GM21529 (cell line): ENCODE results near the gene USF1.
"Not testable (repeated sequence)": the region's sequence is repeated elsewhere in the genome, so short reads cannot be mapped to it uniquely, and the experiment has no call there.

Experiments used
- ATAC-seq: cut with Tn5 transposase; IDR thresholded peaks from one replicate; pipeline ENCODE4 v1.9.1; 2021; ENCODE audit not compliant: unreplicated experiment

USF1 gene

DNA sequence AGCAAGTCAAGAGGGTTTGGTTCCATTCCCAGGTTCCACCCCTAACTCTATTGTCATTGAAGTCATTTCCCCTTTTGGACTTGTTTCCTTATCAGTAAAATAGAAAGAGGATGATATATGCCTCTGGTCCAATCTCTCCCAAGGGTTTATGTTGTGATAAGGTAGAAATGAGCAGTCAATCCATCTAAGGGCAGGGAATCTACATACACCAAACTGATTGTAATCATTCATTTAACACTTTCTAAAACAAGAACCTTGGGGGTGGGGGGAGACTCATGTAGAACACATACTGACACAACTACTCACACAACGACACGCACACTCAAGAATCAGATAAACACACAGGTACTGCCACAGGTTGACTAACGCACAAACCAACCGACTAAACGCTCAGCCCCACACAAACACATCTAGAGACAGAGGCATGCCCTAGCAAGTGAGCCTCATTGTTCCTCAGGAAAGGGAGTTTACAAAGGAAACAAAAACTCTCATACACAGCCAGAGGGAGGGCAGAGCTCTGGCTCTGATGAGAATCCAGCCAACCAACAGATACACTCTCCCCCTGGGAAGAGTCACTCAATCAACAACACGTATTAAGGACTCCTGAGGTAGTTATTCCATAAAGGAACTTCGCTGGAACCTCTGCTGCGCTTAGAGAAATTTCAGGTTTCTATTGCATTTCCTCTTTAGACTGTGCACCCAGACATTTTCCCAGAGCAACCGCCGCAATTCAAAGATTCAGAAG, 25.9 kb downstream of the USF1 start:
- ATAC-seq, result no peak

- not testable (repeated sequence) for ATAC-seq
These were observed 26.6 kb downstream of the USF1 start for GRCh38 chr1:161019111-161019660.

DNA sequence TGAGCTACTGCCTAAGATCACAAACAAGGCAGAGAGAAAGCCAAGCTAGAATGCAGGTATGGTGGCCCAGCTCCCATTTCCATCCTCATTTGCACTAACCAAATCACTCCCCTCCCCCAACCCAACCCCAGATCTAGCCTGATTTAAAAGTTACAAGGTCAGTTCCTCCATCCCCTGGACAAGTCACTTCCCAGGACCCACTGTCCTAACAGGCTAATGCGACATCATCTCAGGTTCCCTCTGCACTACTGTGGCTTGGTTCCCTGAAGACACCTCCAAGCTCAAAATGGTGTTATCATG, 27.2 kb downstream of the USF1 start:
- no peak for ATAC-seq

GRCh38 chr1:161017756-161018630, 27.8 kb downstream of the USF1 start:
- ATAC-seq, result no peak

DNA sequence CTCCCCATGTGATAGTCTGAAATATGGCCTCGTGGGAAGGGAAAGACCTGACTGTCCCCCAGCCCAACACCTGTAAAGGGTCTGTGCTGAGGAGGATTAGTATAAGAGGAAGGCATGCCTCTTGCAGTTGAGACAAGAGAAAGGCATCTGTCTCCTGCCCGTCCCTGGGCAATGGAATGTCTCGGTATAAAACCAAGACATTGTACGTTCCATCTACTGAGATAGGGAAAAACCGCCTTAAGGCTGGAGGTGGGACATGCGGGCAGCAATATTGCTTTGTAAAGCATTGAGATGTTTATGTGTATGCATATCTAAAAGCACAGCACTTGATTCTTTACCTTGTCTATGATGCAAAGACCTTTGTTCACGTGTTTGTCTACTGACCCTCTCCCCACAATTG, 28.6 kb downstream of the USF1 start:
- ATAC-seq, result not testable (repeated sequence)

DNA sequence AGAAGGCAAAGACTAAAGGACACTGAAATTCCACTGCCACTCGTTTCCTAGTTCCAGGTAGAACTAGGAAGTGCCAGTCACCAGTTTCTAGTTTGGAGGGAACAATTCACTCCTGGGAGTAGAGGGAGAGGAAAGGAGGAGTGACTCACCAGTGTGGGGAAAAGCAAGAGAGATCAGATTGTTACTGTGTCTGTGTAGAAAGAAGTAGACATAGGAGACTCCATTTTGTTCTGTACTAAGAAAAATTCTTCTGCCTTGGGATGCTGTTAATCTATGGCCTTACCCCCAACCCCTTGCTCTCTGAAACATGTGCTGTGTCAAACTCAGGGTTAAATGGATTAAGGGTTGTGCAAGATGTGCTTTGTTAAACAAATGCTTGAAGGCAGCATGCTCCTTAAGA, 29.1 kb downstream of the USF1 start:
- ATAC-seq, result not testable (repeated sequence)

GRCh38 chr1:161013488-161014230, 32.1 kb downstream of the USF1 start:
- ATAC-seq, result peak; percentile 93

DNA sequence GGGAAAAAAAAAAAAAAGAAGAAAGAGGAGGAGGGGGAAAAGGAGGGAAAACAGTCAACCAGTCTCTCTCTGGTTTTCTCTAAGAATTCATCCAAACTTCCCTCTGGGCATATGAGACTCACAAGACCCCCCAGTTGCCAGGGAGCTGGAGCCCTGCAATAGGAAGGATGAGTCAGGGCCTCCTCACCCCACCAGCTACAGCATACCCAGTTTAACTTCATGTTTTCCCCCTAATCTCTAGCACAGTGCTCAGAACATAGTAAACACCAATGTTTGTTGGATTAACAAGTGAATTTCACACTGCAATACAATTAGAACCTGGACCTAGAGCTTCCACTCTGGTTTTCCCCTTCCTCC, 32.7 kb downstream of the USF1 start:
- ATAC-seq, result peak; percentile 3

GRCh38 chr1:161012420-161012819, 33.4 kb downstream of the USF1 start:
- no peak for ATAC-seq

DNA sequence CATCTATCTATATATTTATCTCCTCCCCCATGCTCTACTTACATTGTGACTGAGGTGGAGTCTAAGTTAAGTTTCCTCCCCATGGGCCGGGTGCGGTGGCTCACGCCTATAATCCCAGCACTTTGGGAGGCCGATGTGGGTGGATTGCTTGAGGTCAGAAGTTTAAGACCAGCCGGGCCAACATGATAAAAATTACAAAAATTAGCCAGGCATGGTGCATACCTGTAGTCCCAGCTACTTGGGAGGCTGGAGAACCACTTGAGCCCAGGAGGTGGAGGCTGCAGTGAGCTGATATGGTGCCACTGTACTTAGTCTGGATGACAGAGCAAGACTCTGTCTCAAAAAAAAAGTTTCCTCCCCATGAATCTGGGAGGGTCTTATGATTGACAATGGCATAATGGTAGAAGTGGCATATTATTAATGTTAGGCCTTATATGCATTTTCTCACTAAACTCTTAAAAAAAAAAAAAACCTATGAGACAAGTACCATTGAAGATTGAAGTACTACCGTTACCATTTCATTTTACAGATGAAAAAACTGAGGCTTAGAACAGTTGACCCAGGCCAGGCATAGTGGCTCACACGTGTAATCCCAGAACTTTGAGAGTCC, 36.1 kb downstream of the USF1 start:
- ATAC-seq, result no peak

DNA sequence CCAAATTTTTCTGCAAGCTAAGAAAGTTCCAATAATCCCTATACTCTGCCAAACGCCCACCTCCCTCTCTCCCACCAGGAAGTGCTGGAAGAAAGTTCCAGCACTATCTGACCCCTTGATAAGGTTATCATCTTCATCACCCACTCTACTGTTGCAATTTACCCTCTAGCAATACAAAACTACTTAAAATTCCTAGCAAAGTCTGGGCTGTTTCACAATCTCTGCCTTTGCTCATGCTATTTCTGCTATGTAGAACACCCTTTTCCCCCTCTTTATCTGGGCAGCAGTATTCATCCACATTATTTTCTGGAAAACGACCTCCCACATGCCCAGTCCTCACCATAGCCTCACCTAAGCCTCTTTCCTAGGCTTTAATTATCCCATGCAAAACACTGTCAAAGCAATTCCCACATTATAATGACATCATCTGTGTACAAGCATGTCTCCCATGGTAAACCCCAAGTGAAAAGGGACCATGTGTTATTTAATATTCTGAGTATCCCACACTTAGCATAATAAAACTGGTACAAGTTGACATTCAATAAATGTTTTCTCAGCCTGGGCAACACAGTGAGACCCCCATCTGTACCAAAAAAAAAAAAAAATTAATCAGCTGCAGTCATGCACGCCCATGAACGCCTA, 36.8 kb downstream of the USF1 start:
- ATAC-seq, result no peak

GRCh38 chr1:161007369-161007768, 38.4 kb downstream of the USF1 start:
- no peak for ATAC-seq

DNA sequence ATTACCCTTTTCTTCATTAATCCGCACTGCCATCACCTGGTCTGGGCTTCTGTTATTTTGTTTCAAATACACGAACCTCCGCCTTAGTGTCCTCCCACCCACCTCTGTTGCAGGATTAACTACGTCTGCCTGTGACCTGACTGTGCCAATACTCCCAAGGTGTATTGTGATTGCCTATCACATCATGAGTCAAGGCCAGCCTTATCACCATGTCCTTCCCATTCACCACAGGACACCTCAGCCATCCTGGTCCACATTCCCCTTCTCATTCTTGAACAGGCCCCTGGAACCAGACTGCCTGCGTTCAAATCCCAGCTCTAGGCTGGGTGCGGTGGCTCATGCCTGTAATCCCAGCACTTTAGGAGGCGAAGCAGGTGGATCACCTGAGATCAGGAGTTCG, 39.2 kb downstream of the USF1 start:
- no peak for ATAC-seq

DNA sequence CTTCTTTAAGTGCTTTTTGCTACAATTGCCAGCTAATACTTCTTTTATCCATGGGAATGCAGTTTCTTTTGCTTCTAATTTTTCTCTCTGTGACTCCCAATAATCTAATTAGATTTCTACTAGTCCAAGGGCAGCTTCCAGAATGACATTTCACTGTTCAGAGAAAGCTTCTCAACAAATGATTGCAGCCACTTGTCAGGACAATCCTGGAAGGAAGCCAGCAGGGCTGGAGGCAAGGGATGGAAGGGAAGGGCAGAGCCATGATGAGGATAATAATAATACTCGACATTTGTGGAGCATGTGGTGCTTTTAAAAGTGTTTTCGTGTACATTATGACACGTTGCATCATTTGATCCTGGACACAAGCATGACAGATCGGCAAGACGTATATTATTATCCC, 44.3 kb downstream of the USF1 start:
- ATAC-seq, result no peak

GRCh38 chr1:161000736-161001480, 44.9 kb downstream of the USF1 start:
- ATAC-seq, result no peak

DNA sequence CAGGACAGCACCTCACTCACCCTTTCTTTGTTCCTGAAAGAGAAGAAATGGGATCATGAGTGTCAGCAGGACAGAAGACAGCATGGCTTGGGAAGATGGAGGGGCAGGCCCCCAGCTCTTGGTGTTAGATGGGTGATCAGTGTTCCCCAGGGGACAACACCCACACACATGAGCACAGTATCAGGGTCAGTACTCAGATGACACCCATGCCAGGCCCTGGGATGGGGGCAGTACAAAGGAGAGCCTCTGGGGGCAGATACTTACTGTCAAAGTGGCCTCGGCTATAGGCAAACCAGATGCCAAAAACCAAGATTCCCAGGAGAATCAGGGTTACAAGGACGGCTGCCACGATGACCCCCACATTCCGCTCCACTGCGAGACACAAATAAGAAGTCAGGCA, 46.4 kb downstream of the USF1 start:
- ATAC-seq, result no peak

DNA sequence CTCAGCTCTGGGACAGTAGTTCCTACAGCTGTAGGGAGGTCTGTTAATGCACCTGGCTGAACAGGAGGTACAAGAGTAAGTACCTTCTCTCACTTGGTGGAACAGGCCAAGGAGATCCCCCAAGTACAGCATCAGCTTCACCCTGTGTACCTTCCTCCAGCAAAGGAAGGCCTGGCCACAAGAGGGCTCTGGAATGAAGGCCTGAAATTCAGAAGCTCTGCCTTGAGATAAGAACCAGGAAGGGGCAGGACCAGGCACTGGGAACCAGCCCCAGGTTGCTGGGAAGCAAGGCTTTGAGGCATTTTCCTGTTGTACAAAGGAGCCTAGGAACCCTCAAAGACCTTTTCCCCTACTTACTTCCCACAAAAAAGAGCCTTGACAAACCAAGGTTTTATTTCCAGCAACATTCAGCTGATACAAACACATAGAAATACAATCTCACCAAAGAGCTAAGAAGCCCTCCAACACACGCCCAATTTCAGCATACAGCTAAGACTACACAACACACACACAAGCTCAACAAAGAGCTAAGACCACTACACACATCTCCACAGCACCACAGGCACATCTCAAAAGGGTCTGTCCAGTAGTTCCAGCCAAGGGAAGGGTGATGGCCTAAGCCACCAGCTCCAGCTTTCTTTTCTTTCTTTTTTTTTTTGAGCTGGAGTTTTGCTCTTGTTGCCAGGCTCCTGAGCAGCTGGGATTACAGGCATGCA, 48.3 kb downstream of the USF1 start:
- peak; percentile 54 for ATAC-seq

DNA sequence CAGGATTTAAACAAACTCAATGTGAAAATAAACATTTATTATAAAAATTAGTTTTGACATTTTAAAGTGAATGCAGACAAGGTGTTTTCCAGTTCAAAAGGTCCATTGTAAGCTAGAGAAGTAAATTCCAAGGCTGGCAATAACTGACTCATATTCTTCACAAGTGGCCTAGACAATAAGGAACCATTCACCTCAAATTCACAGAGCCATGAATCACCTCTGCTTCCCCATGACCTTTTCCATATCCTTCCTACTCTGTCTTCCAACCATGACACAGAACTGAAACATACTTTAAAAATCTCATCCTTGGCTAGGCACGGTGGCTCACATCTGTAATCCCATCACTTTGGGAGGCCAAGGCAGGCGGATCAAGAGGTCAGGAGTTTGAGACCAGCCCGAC, 49.6 kb downstream of the USF1 start:
- no peak for ATAC-seq

DNA sequence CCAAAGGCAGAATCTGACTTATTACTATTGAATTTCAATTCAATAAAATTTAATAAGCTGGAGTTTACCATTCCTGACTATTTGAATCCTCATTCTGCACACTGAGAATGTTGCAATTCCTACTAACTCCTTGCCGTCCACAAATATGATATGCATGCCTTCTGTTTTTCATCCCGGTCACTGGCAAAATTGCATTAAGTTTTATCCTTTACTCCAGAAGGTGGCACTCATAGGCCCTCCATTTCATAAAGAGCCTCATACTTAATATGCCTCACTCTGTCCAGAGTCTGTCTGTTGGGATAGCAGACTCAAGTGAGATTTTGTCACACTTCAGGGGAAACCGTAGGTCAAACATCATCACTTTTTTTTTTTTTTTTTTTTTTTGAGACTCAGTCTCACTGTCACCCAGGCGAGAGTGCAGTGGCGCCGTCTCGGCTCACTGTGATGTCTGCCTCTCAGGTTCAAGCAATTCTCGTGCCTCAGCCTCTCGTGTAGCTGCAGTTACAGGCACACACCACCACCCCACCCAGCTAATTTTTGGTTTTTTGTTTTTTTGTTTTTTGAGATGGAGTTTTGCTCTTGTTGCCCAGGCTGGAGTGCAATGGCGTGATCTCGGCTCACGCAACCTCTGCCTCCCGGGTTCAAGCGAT, 52.1 kb downstream of the USF1 start:
- no peak for ATAC-seq
